NB4 (cell line): ENCODE results near the gene OR7C2.

ENCODE experiments used
- POLR2A ChIP-seq: IDR thresholded peaks from 2 replicates; pipeline ENCODE4 v1.6.1; 2011; ENCODE audit warnings: mild to moderate bottlenecking; ENCODE audit not compliant: insufficient read length; ENCODE audit errors: extremely low read depth
- TF ChIP-seq, protein P1 (sequence below): IDR thresholded peaks from one replicate; pipeline ENCODE4 v1.5.1; 2012; ENCODE audit warnings: low read depth, low read length

GRCh38 chr19:14915116-14915515 lies 26.2 kb upstream of the OR7C2 start:
- TF ChIP-seq, protein P1, sequence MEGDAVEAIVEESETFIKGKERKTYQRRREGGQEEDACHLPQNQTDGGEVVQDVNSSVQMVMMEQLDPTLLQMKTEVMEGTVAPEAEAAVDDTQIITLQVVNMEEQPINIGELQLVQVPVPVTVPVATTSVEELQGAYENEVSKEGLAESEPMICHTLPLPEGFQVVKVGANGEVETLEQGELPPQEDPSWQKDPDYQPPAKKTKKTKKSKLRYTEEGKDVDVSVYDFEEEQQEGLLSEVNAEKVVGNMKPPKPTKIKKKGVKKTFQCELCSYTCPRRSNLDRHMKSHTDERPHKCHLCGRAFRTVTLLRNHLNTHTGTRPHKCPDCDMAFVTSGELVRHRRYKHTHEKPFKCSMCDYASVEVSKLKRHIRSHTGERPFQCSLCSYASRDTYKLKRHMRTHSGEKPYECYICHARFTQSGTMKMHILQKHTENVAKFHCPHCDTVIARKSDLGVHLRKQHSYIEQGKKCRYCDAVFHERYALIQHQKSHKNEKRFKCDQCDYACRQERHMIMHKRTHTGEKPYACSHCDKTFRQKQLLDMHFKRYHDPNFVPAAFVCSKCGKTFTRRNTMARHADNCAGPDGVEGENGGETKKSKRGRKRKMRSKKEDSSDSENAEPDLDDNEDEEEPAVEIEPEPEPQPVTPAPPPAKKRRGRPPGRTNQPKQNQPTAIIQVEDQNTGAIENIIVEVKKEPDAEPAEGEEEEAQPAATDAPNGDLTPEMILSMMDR, result no peak
- TF ChIP-seq POLR2A, result no peak
